HepG2 (cell line): ENCODE data around the gene SLC13A3. TPM values are rescaled to one million over a fixed set of nuclear protein-coding genes. Genes with fewer than 3 reads are reported as not detected.

Source experiments
- AGO2 ChIP-seq: fragments of 200-400 bp; formaldehyde crosslinking; optimal IDR thresholded peaks from 2 replicates; pipeline ENCODE3; 2017; ENCODE audit warnings: mild to moderate bottlenecking, low read depth, low read length, moderate library complexity
- CENPX ChIP-seq: sonication (generic); formaldehyde crosslinking; IDR thresholded peaks from 2 replicates; pipeline ENCODE4 v1.9.0; 2021; ENCODE audit warnings: mild to moderate bottlenecking, missing genetic modification reagents, moderate library complexity
- EED ChIP-seq: sonication (generic); formaldehyde crosslinking; IDR thresholded peaks from 2 replicates; pipeline ENCODE4 v1.5.0; 2020; ENCODE audit warnings: mild to moderate bottlenecking, missing genetic modification reagents
- FUBP1 ChIP-seq: sonication (generic); formaldehyde crosslinking; IDR thresholded peaks from 2 replicates; pipeline ENCODE4 v1.5.1; 2020; ENCODE audit warnings: missing genetic modification reagents, mild to moderate bottlenecking, borderline replicate concordance
- GPBP1L1 ChIP-seq: sonication (generic); formaldehyde crosslinking; IDR thresholded peaks from 2 replicates; pipeline ENCODE4 v1.5.0; 2020; ENCODE audit warnings: mild to moderate bottlenecking, missing genetic modification reagents
- IRF1 ChIP-seq: sonication (generic); formaldehyde crosslinking; IDR thresholded peaks from 2 replicates; pipeline ENCODE4 v1.4.0; 2020; ENCODE audit warnings: low read depth, mild to moderate bottlenecking, missing genetic modification reagents
- NFE2L1 ChIP-seq: sonication (generic); formaldehyde crosslinking; IDR thresholded peaks from 2 replicates; pipeline ENCODE4 v1.4.0; 2020; ENCODE audit warnings: missing genetic modification reagents, mild to moderate bottlenecking, borderline replicate concordance
- PAF1 ChIP-seq: IDR thresholded peaks from 2 replicates; pipeline ENCODE4 v1.6.1; 2016; ENCODE audit warnings: missing genetic modification reagents, missing compliant biosample characterization
- PAWR ChIP-seq: sonication (generic); formaldehyde crosslinking; IDR thresholded peaks from 2 replicates; pipeline ENCODE4 v1.4.0; 2020; ENCODE audit warnings: missing genetic modification reagents, mild to moderate bottlenecking, borderline replicate concordance
- PHF8 ChIP-seq: sonication (generic); formaldehyde crosslinking; IDR thresholded peaks from 2 replicates; pipeline ENCODE4 v1.5.0; 2020; ENCODE audit warnings: missing genetic modification reagents
- SNAPC2 ChIP-seq: sonication (generic); formaldehyde crosslinking; IDR thresholded peaks from 2 replicates; pipeline ENCODE4 v1.8.1; 2022; ENCODE audit warnings: mild to moderate bottlenecking, missing genetic modification reagents
- TCF7 ChIP-seq: sonication (generic); IDR thresholded peaks from 2 replicates; pipeline ENCODE4 v1.6.1; 2016; ENCODE audit warnings: antibody characterized with exemption, low read depth
- TSC22D2 ChIP-seq: sonication (generic); formaldehyde crosslinking; IDR thresholded peaks from 2 replicates; pipeline ENCODE4 v1.5.1; 2020; ENCODE audit warnings: missing genetic modification reagents, mild to moderate bottlenecking, borderline replicate concordance
- ZFP36L1 ChIP-seq: sonication (generic); formaldehyde crosslinking; IDR thresholded peaks from 2 replicates; pipeline ENCODE4 v1.8.0; 2022; ENCODE audit warnings: mild to moderate bottlenecking, missing genetic modification reagents, moderate library complexity
- ZNF460 ChIP-seq: sonication (generic); formaldehyde crosslinking; IDR thresholded peaks from 2 replicates; pipeline ENCODE4 v1.5.1; 2020; ENCODE audit warnings: missing genetic modification reagents, mild to moderate bottlenecking, borderline replicate concordance
- ZNF546 ChIP-seq: sonication (generic); formaldehyde crosslinking; conservative IDR thresholded peaks from 2 replicates; pipeline ENCODE4 v1.8.1; 2023; ENCODE audit warnings: mild to moderate bottlenecking, missing genetic modification reagents
- ZNF615 ChIP-seq: sonication (generic); formaldehyde crosslinking; IDR thresholded peaks from 2 replicates; pipeline ENCODE4 v1.5.0; 2020; ENCODE audit warnings: mild to moderate bottlenecking, missing genetic modification reagents, borderline replicate concordance
- ZNF652 ChIP-seq: IDR thresholded peaks from 2 replicates; pipeline ENCODE4 v1.6.1; 2016; ENCODE audit warnings: low read depth, borderline replicate concordance
- ZNF660 ChIP-seq: sonication (generic); formaldehyde crosslinking; IDR thresholded peaks from 2 replicates; pipeline ENCODE4 v1.5.1; 2020; ENCODE audit warnings: mild to moderate bottlenecking, low read depth, missing genetic modification reagents, borderline replicate concordance
- ZNF749 ChIP-seq: sonication (generic); formaldehyde crosslinking; IDR thresholded peaks from 2 replicates; pipeline ENCODE4 v1.8.0; 2022; ENCODE audit warnings: mild to moderate bottlenecking, missing genetic modification reagents, moderate library complexity, borderline replicate concordance
- ZNF790 ChIP-seq: sonication (generic); formaldehyde crosslinking; IDR thresholded peaks from 2 replicates; pipeline ENCODE4 v1.8.0; 2022; ENCODE audit warnings: missing genetic modification reagents, mild to moderate bottlenecking, borderline replicate concordance
- ZSCAN22 ChIP-seq: sonication (generic); formaldehyde crosslinking; IDR thresholded peaks from 2 replicates; pipeline ENCODE4 v1.4.0; 2020; ENCODE audit warnings: mild to moderate bottlenecking, missing genetic modification reagents
- polyA plus RNA-seq, 8 experiments: library from polyadenylated mRNA; depleted of rRNA in 3 of 8; stranded (reverse) in 7 of 8; unstranded in 1 of 8; fragments of >200 nt; fragmentation: Illumina TruSeq in 4 of 8; extraction: Trizol in 4 of 8; gene quantifications; 2 replicates each; pipeline versions ENCODE4 v1.2.1 to v1.2.3, GENCODE V29; 2011 to 2016; ENCODE audit warnings: low read depth in 4 of 8, missing spikeins in 1 of 8, mixed read lengths in 1 of 8; ENCODE audit not compliant: insufficient read depth in 1 of 8
- total RNA-seq, 5 experiments: library from RNA; depleted of rRNA; stranded (reverse); fragments of >200 nt; fragmentation: Illumina TruSeq; extraction: Trizol; gene quantifications; 2 replicates each; pipeline ENCODE4 v1.2.3, GENCODE V29; 2016; ENCODE audit warnings: low read depth in 1 of 5
- TF ChIP-seq, protein P1 (sequence below): sonication (generic); formaldehyde crosslinking; IDR thresholded peaks from 2 replicates; pipeline ENCODE4 v1.4.0; 2020; ENCODE audit warnings: missing genetic modification reagents, borderline replicate concordance

The SLC13A3 gene
- total and polyA plus RNA-seq, 2 of the 13 experiments (the other 11 are each of a cell fraction or from before 2014, with no cell fraction given): 66.5 to 76.0 TPM

DNA sequence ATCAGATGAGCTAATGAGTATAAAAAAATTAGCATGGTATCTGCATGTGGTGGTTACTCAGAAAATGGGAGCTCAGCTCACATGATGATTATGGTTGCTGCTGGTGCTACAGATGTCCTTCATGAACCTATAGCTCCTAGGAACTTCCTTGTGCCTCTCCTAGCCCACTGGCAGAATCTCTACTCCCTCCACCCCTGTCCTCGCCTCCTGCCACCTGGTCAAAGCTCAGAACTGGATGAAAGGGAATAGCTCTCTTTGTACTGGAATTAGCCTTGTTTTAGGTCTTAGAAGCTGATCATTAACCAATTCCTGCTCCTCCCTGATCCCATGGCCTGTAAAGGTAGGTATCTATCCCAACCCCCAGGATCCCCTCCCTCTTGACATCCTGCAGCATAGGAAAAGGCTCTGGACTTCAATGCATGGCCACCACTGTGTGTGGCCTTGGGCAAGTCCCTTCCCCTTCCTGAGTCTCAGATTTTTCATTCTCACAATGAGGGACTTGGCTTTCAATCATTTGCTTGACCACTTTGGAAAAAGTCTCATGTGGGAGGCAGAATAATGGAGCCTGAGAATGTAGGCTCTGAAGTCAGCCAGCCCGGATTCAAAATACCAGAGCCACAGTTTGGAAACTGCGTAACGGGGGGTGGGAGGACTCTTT is 43.9 kb downstream of the SLC13A3 start (continued):
- TF ChIP-seq, protein P1, sequence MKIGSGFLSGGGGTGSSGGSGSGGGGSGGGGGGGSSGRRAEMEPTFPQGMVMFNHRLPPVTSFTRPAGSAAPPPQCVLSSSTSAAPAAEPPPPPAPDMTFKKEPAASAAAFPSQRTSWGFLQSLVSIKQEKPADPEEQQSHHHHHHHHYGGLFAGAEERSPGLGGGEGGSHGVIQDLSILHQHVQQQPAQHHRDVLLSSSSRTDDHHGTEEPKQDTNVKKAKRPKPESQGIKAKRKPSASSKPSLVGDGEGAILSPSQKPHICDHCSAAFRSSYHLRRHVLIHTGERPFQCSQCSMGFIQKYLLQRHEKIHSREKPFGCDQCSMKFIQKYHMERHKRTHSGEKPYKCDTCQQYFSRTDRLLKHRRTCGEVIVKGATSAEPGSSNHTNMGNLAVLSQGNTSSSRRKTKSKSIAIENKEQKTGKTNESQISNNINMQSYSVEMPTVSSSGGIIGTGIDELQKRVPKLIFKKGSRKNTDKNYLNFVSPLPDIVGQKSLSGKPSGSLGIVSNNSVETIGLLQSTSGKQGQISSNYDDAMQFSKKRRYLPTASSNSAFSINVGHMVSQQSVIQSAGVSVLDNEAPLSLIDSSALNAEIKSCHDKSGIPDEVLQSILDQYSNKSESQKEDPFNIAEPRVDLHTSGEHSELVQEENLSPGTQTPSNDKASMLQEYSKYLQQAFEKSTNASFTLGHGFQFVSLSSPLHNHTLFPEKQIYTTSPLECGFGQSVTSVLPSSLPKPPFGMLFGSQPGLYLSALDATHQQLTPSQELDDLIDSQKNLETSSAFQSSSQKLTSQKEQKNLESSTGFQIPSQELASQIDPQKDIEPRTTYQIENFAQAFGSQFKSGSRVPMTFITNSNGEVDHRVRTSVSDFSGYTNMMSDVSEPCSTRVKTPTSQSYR (CRISPR knock-in tag): peak; percentile 89
- TF ChIP-seq ZNF460 (no peak), ZSCAN22 (no peak), GPBP1L1 (CRISPR knock-in tag) (no peak), EED (CRISPR knock-in tag) (no peak), ZNF749 (CRISPR knock-in tag) (no peak; the same call in 1 of the 2 replicates), ZNF660 (CRISPR knock-in tag) (no peak), PAF1 (no peak), TSC22D2 (CRISPR knock-in tag) (0 out of 2 replicates have a peak, but pooled peaks have one; percentile 12), IRF1 (CRISPR knock-in tag) (no peak), FUBP1 (CRISPR knock-in tag) (no peak; the same call in 1 of the 2 replicates), ZFP36L1 (CRISPR knock-in tag) (no peak), ZNF652 (peak; percentile 91), TCF7 (peak; percentile 93), NFE2L1 (CRISPR knock-in tag) (no peak), ZNF790 (CRISPR knock-in tag) (no peak), PAWR (CRISPR knock-in tag) (no peak), AGO2 (no peak), ZNF615 (CRISPR knock-in tag) (no peak), CENPX (CRISPR knock-in tag) (no peak), ZNF546 (CRISPR knock-in tag) (no peak), PHF8 (no peak; the same call in 1 of the 2 replicates), SNAPC2 (CRISPR knock-in tag) (peak; percentile 89; the same call in 1 of the 2 replicates)
